Neural cell (in vitro differentiated cells): Measurements from ENCODE around the gene CCER1.

Experiments used
- CTCF ChIP-seq: fragments of 450-650 bp; IDR thresholded peaks from 2 replicates; pipeline ENCODE4 v1.5.1; 2014; ENCODE audit warnings: antibody characterized with exemption, mild to moderate bottlenecking, moderate library complexity; ENCODE audit not compliant: poor library complexity, severe bottlenecking
- EP300 ChIP-seq: fragments of 450-650 bp; conservative IDR thresholded peaks from 2 replicates; pipeline ENCODE4 v1.6.1; 2014; ENCODE audit warnings: antibody characterized with exemption, mild to moderate bottlenecking, moderate library complexity; ENCODE audit not compliant: poor library complexity, severe bottlenecking
- EZH2 ChIP-seq: fragments of 200-600, 300-800 bp; shearing (Covaris generic), sonication (generic); IDR thresholded peaks from 2 replicates; pipeline ENCODE4 v1.6.1; 2014; ENCODE audit warnings: antibody characterized with exemption, low read length, borderline replicate concordance, mild to moderate bottlenecking; ENCODE audit not compliant: insufficient read depth, poor library complexity, severe bottlenecking
- MXI1 ChIP-seq: fragments of 450-650 bp; conservative IDR thresholded peaks from 2 replicates; pipeline ENCODE4 v1.6.1; 2014; ENCODE audit warnings: antibody characterized with exemption, mild to moderate bottlenecking; ENCODE audit not compliant: poor library complexity, severe bottlenecking
- POLR2AphosphoS5 ChIP-seq: IDR thresholded peaks from 2 replicates; pipeline ENCODE4 v1.6.1; 2012
- RAD21 ChIP-seq: fragments of 450-650 bp; conservative IDR thresholded peaks from 2 replicates; pipeline ENCODE4 v1.6.1; 2014; ENCODE audit warnings: antibody characterized with exemption, mild to moderate bottlenecking, moderate library complexity
- REST ChIP-seq: IDR thresholded peaks from 2 replicates; pipeline ENCODE4 v1.6.1; 2012; ENCODE audit warnings: borderline replicate concordance
- SMC3 ChIP-seq: fragments of 450-650 bp; conservative IDR thresholded peaks from 2 replicates; pipeline ENCODE4 v1.6.1; 2014; ENCODE audit warnings: antibody characterized with exemption, mild to moderate bottlenecking, moderate library complexity; ENCODE audit not compliant: poor library complexity
- TAF1 ChIP-seq: IDR thresholded peaks from 2 replicates; pipeline ENCODE4 v1.6.1; 2012; ENCODE audit warnings: low read depth

GRCh38 chr12:90989686-90990111 is 34.7 kb upstream of the CCER1 start:
- TF ChIP-seq CTCF (no peak), MXI1 (no peak), POLR2AphosphoS5 (no peak), REST (no peak), EZH2 (no peak), TAF1 (no peak), RAD21 (no peak), EP300 (no peak), SMC3 (no peak)
